ENCODE results near the gene LYRM2. TPM values are rescaled to one million over a fixed set of nuclear protein-coding genes. Genes with fewer than 3 reads are reported as not detected.
A peak's percentile ranks its signal among the peaks of the same experiment; 100 is the strongest.

LYRM2 gene
- total RNA-seq, 1 donor from 2014 or later = 33.2 TPM

- peak; percentile 7 for ATAC-seq
- DNase-seq (ENCODE audit: missing footprints) = no peak
- intact Hi-C loops (cut with DNase I) = no loop called here
These were observed 71.5 kb downstream of the LYRM2 start for GRCh38 chr6:89566930-89567629.

- intact Hi-C loops (cut with DNase I) = no loop called here
- DNase-seq (ENCODE audit: missing footprints) (no peak), ATAC-seq (no peak)
These were observed 72.3 kb downstream of the LYRM2 start for GRCh38 chr6:89566008-89566800.

- intact Hi-C loops (cut with DNase I) = no loop called here
- ATAC-seq (peak; percentile 39), DNase-seq (ENCODE audit: missing footprints) (no peak)
These were observed 73.7 kb downstream of the LYRM2 start for GRCh38 chr6:89564752-89565427.

- intact Hi-C loops (cut with DNase I) = no loop called here
These were observed 74.7 kb downstream of the LYRM2 start for GRCh38 chr6:89563866-89564265.

GRCh38 chr6:89562093-89562973, 76.2 kb downstream of the LYRM2 start:
- ATAC-seq (peak; percentile 32), DNase-seq (ENCODE audit: missing footprints) (no peak)
- intact Hi-C loops (cut with DNase I) = no loop called here

More at GRCh38 chr6:89563866-89564265, 74.7 kb downstream of the LYRM2 start:
- DNase-seq (ENCODE audit: missing footprints) (no peak), ATAC-seq (no peak)

- DNase-seq (ENCODE audit: missing footprints) = no peak
- intact Hi-C loops (cut with DNase I) = no loop called here
- ATAC-seq = no peak
These were observed 79.1 kb downstream of the LYRM2 start for GRCh38 chr6:89559487-89559886.

- ATAC-seq (no peak), DNase-seq (ENCODE audit: missing footprints) (no peak)
- intact Hi-C loops (cut with DNase I) = no loop called here
These were observed 82.7 kb downstream of the LYRM2 start for GRCh38 chr6:89555806-89556205.

- intact Hi-C loops (cut with DNase I) = no loop called here
- ATAC-seq (no peak), DNase-seq (ENCODE audit: missing footprints) (no peak)
These were observed 83.5 kb downstream of the LYRM2 start for GRCh38 chr6:89555031-89555430.

- no peak for ATAC-seq
- no peak for DNase-seq (ENCODE audit: missing footprints)
- intact Hi-C loops (cut with DNase I) = no loop called here
These were observed 84.4 kb downstream of the LYRM2 start for GRCh38 chr6:89554106-89554505.

- DNase-seq (ENCODE audit: missing footprints) = no peak
- intact Hi-C loops (cut with DNase I) = no loop called here
- ATAC-seq = no peak
These were observed 85.1 kb downstream of the LYRM2 start for GRCh38 chr6:89553431-89553830.

GRCh38 chr6:89547281-89547680, 91.3 kb downstream of the LYRM2 start:
- intact Hi-C loops (cut with DNase I) = no loop called here
- no peak for ATAC-seq
- no peak for DNase-seq (ENCODE audit: missing footprints)

- no peak for DNase-seq (ENCODE audit: missing footprints)
- intact Hi-C loops (cut with DNase I) = no loop called here
- ATAC-seq = no peak
These were observed 95.7 kb downstream of the LYRM2 start for GRCh38 chr6:89542866-89543265.

GRCh38 chr6:89542081-89542857, 96.3 kb downstream of the LYRM2 start:
- ATAC-seq = no peak
- DNase-seq (ENCODE audit: missing footprints) = no peak

GRCh38 chr6:89539779-89540178, 98.8 kb downstream of the LYRM2 start:
- DNase-seq (ENCODE audit: missing footprints) (no peak), ATAC-seq (no peak)
- intact Hi-C loops (cut with DNase I) = no loop called here

More at GRCh38 chr6:89542081-89542857, 96.3 kb downstream of the LYRM2 start:
- intact Hi-C loops (cut with DNase I) = no loop called here

GRCh38 chr6:89536231-89536630, 102.3 kb downstream of the LYRM2 start:
- DNase-seq (ENCODE audit: missing footprints) = no peak
- intact Hi-C loops (cut with DNase I) = no loop called here
- no peak for ATAC-seq

- ATAC-seq (peak; percentile 73), DNase-seq (ENCODE audit: missing footprints) (no peak)
- intact Hi-C loops (cut with DNase I) = no loop called here
These were observed 107.6 kb downstream of the LYRM2 start for GRCh38 chr6:89530982-89531381.

- no peak for ATAC-seq
- no peak for DNase-seq (ENCODE audit: missing footprints)
- intact Hi-C loops (cut with DNase I) = loop anchor here (5.0 kb wide), 1 partner anchor 37 kb away; no protein-coding TSS in a partner anchor
These were observed 109.7 kb downstream of the LYRM2 start for GRCh38 chr6:89528866-89529265.

- DNase-seq (ENCODE audit: missing footprints) (no peak), ATAC-seq (no peak)
- intact Hi-C loops (cut with DNase I) = loop anchor here (5.0 kb wide), 1 partner anchor 35 kb away; no protein-coding TSS in a partner anchor
These were observed 110.9 kb downstream of the LYRM2 start for GRCh38 chr6:89527634-89528033.

Data from Right ventricle myocardium inferior (tissue), 1 donor.